H1 (cell line): ENCODE results near the gene DDX31. TPM values are rescaled to one million over a fixed set of nuclear protein-coding genes. Genes with fewer than 3 reads are reported as not detected.

Experiments
- CTCF ChIA-PET: fragments of 300-600 bp; sonication (Branson Sonifier 250); formaldehyde crosslinking; loops from one replicate; lab custom pipeline; 2021; ENCODE audit not compliant: partially characterized antibody; lab: Charles Lee
- POLR2A ChIA-PET: fragments of 300-600 bp; sonication (Branson Sonifier 250); formaldehyde crosslinking; loops from one replicate; lab custom pipeline; 2021; ENCODE audit warnings: inconsistent platforms; ENCODE audit not compliant: partially characterized antibody; lab: Charles Lee
- DNase-seq, 2 experiments: peaks; one replicate each; pipeline versions ENCODE4 v3.0.0 to v3.0.0-alpha.2; 2010 to 2022; ENCODE audit warnings: low spot score in 2 of 2, low read depth in 1 of 2, mixed read lengths in 1 of 2
- FAIRE-seq: peaks from 2 replicates; lab custom pipeline; 2011; peaks lifted over from hg19 to GRCh38; lab: Jason Lieb, UNC
- H2AFZ ChIP-seq: 2 replicates; pipeline ENCODE4 v1.8.1; 2012; ENCODE audit warnings: low read length, inconsistent platforms
- H2AK5ac ChIP-seq: 2 replicates; pipeline ENCODE4 v1.6.1; 2013; ENCODE audit warnings: low read depth, low read length
- H2BK120ac ChIP-seq: replicated peaks from 2 replicates; pipeline ENCODE3; 2013; ENCODE audit warnings: low read depth, low read length, inconsistent platforms
- H2BK12ac ChIP-seq: 2 replicates; pipeline ENCODE4 v1.6.1; 2013; ENCODE audit warnings: low read depth, low read length
- H2BK15ac ChIP-seq: 2 replicates; pipeline ENCODE4 v1.6.1; 2013; ENCODE audit warnings: low read length
- H2BK20ac ChIP-seq: 2 replicates; pipeline ENCODE4 v1.6.1; 2013; ENCODE audit warnings: low read length
- H2BK5ac ChIP-seq: 2 replicates; pipeline ENCODE4 v1.6.1; 2013; ENCODE audit warnings: low read depth, low read length
- H3K14ac ChIP-seq: 2 replicates; pipeline ENCODE4 v1.6.1; 2013; ENCODE audit warnings: inconsistent platforms; ENCODE audit not compliant: insufficient read length
- H3K18ac ChIP-seq: 2 replicates; pipeline ENCODE4 v1.6.1; 2013; ENCODE audit warnings: low read length; ENCODE audit errors: extremely low read depth
- H3K23ac ChIP-seq: 2 replicates; pipeline ENCODE4 v1.6.1; 2013; ENCODE audit warnings: inconsistent platforms; ENCODE audit not compliant: insufficient read length
- H3K23me2 ChIP-seq: 2 replicates; pipeline ENCODE4 v1.6.1; 2013; ENCODE audit warnings: low read depth, low read length
- H3K27ac ChIP-seq: 2 replicates; pipeline ENCODE4 v1.6.1; 2011; ENCODE audit warnings: low read depth, low read length, inconsistent platforms
- H3K27me3 ChIP-seq, 4 experiments: replicated peaks in 1 of 4; 1 replicate in 1 of 4; 2 replicates in 3 of 4; pipeline versions ENCODE4 v1.6.1 to v1.8.1; 2011 to 2013; ENCODE audit warnings: low read length in 3 of 4, mild to moderate bottlenecking in 3 of 4, inconsistent platforms in 2 of 4, mixed read lengths in 2 of 4, moderate library complexity in 1 of 4; ENCODE audit not compliant: control insufficient read depth in 3 of 4, insufficient read depth in 3 of 4; ENCODE audit errors: extremely low read depth in 1 of 4
- H3K36me3 ChIP-seq, 4 experiments: 2 replicates each; pipeline versions ENCODE4 v1.6.1 to v1.8.1; 2011 to 2013; ENCODE audit warnings: mild to moderate bottlenecking in 4 of 4, low read length in 3 of 4, moderate library complexity in 2 of 4, control low read depth in 1 of 4, inconsistent platforms in 1 of 4; ENCODE audit not compliant: insufficient read depth in 4 of 4, control insufficient read depth in 2 of 4
- H3K4ac ChIP-seq: replicated peaks from 2 replicates; pipeline ENCODE3; 2013; ENCODE audit warnings: low read length, low read depth, mixed read lengths, inconsistent platforms; ENCODE audit not compliant: insufficient read length
- H3K4me1 ChIP-seq, 4 experiments: replicated peaks in 1 of 4; 1 replicate in 1 of 4; 2 replicates in 3 of 4; pipeline versions ENCODE4 v1.6.1 to v1.8.1; 2011 to 2013; ENCODE audit warnings: low read length in 3 of 4, inconsistent platforms in 2 of 4, mixed read lengths in 1 of 4; ENCODE audit not compliant: insufficient read depth in 4 of 4, control insufficient read depth in 3 of 4
- H3K4me2 ChIP-seq, 2 experiments: 2 replicates each; pipeline versions ENCODE4 v1.6.1 to v1.8.1; 2011 to 2013; ENCODE audit warnings: low read depth in 2 of 2, low read length in 2 of 2, control low read depth in 1 of 2, inconsistent platforms in 1 of 2, mild to moderate bottlenecking in 1 of 2; ENCODE audit not compliant: insufficient read depth in 1 of 2
- H3K4me3 ChIP-seq, 4 experiments: fragments of 200-600, 300-600 bp in 1 of 4; sonication (generic), shearing (Covaris generic), sonication (Bioruptor Twin) in 1 of 4; 2 replicates each; pipeline versions ENCODE4 v1.5.1 to v1.8.1; 2011 to 2016; ENCODE audit warnings: low read length in 4 of 4, low read depth in 3 of 4, control low read depth in 2 of 4, inconsistent platforms in 2 of 4, mild to moderate bottlenecking in 2 of 4, mixed read lengths in 1 of 4, moderate library complexity in 1 of 4; ENCODE audit not compliant: insufficient read depth in 2 of 4; ENCODE audit errors: extremely low read depth in 1 of 4
- H3K56ac ChIP-seq: replicated peaks from 2 replicates; pipeline ENCODE3; 2013; ENCODE audit warnings: low read depth, mild to moderate bottlenecking, mixed read lengths, low read length, inconsistent platforms; ENCODE audit not compliant: insufficient read length
- H3K79me1 ChIP-seq: 2 replicates; pipeline ENCODE4 v1.6.1; 2013; ENCODE audit warnings: low read depth, low read length, control low read depth
- H3K79me2 ChIP-seq, 2 experiments: 2 replicates each; pipeline versions ENCODE4 v1.6.1 to v1.8.1; 2012 to 2013; ENCODE audit warnings: low read length in 2 of 2, mild to moderate bottlenecking in 2 of 2, inconsistent platforms in 1 of 2; ENCODE audit not compliant: insufficient read depth in 2 of 2, control insufficient read depth in 1 of 2
- H3K9ac ChIP-seq, 4 experiments: replicated peaks in 1 of 4; 1 replicate in 1 of 4; 2 replicates in 3 of 4; pipeline versions ENCODE4 v1.6.1 to v1.8.1; 2011 to 2013; ENCODE audit warnings: low read depth in 3 of 4, low read length in 3 of 4, control low read depth in 2 of 4, mild to moderate bottlenecking in 2 of 4, moderate library complexity in 2 of 4, inconsistent platforms in 1 of 4; ENCODE audit errors: extremely low read depth in 1 of 4
- H3K9me3 ChIP-seq, 2 experiments: 2 replicates each; pipeline versions ENCODE4 v1.6.1 to v1.8.1; 2012 to 2013; ENCODE audit warnings: mild to moderate bottlenecking in 2 of 2, moderate library complexity in 2 of 2, control low read depth in 1 of 2, inconsistent platforms in 1 of 2, low read depth in 1 of 2, low read length in 1 of 2, mixed read lengths in 1 of 2; ENCODE audit not compliant: insufficient read depth in 2 of 2
- H4K20me1 ChIP-seq, 2 experiments: replicated peaks in 1 of 2; 2 replicates each; pipeline versions ENCODE3 to v1.8.1; 2011 to 2013; ENCODE audit warnings: inconsistent platforms in 2 of 2, low read length in 2 of 2, mild to moderate bottlenecking in 1 of 2; ENCODE audit not compliant: insufficient read depth in 2 of 2, control insufficient read depth in 1 of 2
- H4K5ac ChIP-seq: 2 replicates; pipeline ENCODE4 v1.6.1; 2013; ENCODE audit warnings: low read length, low read depth, mixed read lengths, inconsistent platforms; ENCODE audit not compliant: insufficient read length
- H4K8ac ChIP-seq: 2 replicates; pipeline ENCODE4 v1.8.0; 2013; ENCODE audit warnings: mild to moderate bottlenecking, moderate library complexity, low read length, inconsistent platforms; ENCODE audit not compliant: insufficient read depth; ENCODE audit errors: extremely low read depth
- H4K91ac ChIP-seq: replicated peaks from 2 replicates; pipeline ENCODE3; 2013; ENCODE audit warnings: low read length, mixed read lengths, inconsistent platforms; ENCODE audit not compliant: insufficient read length
- ASH2L ChIP-seq: fragments of 200-600, 300-600 bp; sonication (generic); IDR thresholded peaks from one replicate; pipeline ENCODE4 v1.7.1; 2017; ENCODE audit warnings: low read length
- BACH1 ChIP-seq: IDR thresholded peaks from 2 replicates; pipeline ENCODE4 v1.6.1; 2012; ENCODE audit warnings: low read length, improper control_type of control experiment
- CEBPB ChIP-seq: IDR thresholded peaks from 2 replicates; pipeline ENCODE4 v1.6.1; 2012; ENCODE audit warnings: low read depth, low read length
- CTBP2 ChIP-seq: IDR thresholded peaks from 2 replicates; pipeline ENCODE4 v1.7.0; 2011; ENCODE audit warnings: borderline replicate concordance, mild to moderate bottlenecking, moderate library complexity, mixed read lengths, low read length; ENCODE audit not compliant: insufficient read depth, insufficient read length
- KDM1A ChIP-seq: fragments of 200-600, 300-600 bp; sonication (generic); IDR thresholded peaks from 2 replicates; pipeline ENCODE4 v1.7.1; 2016; ENCODE audit warnings: mild to moderate bottlenecking, low read length, borderline replicate concordance
- MAFK ChIP-seq: IDR thresholded peaks from 2 replicates; pipeline ENCODE4 v1.6.1; 2012; ENCODE audit warnings: low read depth, mild to moderate bottlenecking, improper control_type of control experiment, low read length
- RFX5 ChIP-seq: IDR thresholded peaks from 2 replicates; pipeline ENCODE4 v1.6.1; 2011; ENCODE audit warnings: low read depth, low read length, improper control_type of control experiment, borderline replicate concordance
- WGBS, 2 experiments: shearing (Covaris generic) in 1 of 2; methylation state at CpG; one replicate each; pipeline versions ENCODE4 v1.1.6 to v1.1.7; 2013 to 2015; ENCODE audit warnings: low lambda C conversion rate in 2 of 2, mixed read lengths in 2 of 2, inconsistent platforms in 1 of 2, low coverage in 1 of 2, missing lambda C conversion rate in 1 of 2; ENCODE audit not compliant: insufficient replicate concordance in 2 of 2, insufficient coverage in 1 of 2, insufficient read length in 1 of 2; ENCODE audit errors: extremely low coverage in 1 of 2, missing lambda C conversion rate in 1 of 2; 5-methylcytosine and 5-hydroxymethylcytosine counted together
- polyA plus RNA-seq, 7 experiments: library from polyadenylated mRNA; depleted of rRNA in 3 of 7; stranded (reverse) in 5 of 7; unstranded in 2 of 7; fragments of >200 nt in 5 of 7; fragments of 200-250 nt in 2 of 7; gene quantifications; 1 replicate in 5 of 7; 2 replicates in 1 of 7; 4 replicates in 1 of 7; pipeline versions ENCODE4 v1.2.1 to v1.2.3, GENCODE V29; 2011 to 2013; ENCODE audit warnings: missing spikeins in 2 of 7, mixed read lengths in 2 of 7
- total RNA-seq: library from RNA; stranded (reverse); fragmentation: NEBNext Ultra II Directional; extraction: Animal tissue kit (Norgen Biotek cat#: 25700); gene quantifications from 2 replicates; pipeline ENCODE4 v1.2.1, GENCODE V29; 2021

Gene DDX31
- total and polyA plus RNA-seq, 2 of the 8 experiments (the other 6 are each of a cell fraction or from before 2014, with no cell fraction given), result 9.5 to 23.7 TPM

GRCh38 chr9:132548751-132549640 is 120.8 kb downstream of the DDX31 start:
- Histone ChIP-seq H3K9ac (no peak overlapping the region), H3K4me1 (peaks cover 0 to 4% (median 4%) of the 10 kb centered on the region in 4 experiments; a peak in 4 of 7 replicates), H2BK15ac (no peak overlapping the region), H3K4me2 (no peak overlapping the region), H3K23ac (no peak overlapping the region), H2BK120ac (no peak overlapping the region), H3K36me3 (no peaks in the 10 kb centered on the region), H4K5ac (no peak overlapping the region), H3K79me2 (no peaks in the 10 kb centered on the region), H3K79me1 (no peaks in the 10 kb centered on the region), H2BK12ac (no peak overlapping the region), H3K27me3 (no peaks in the 10 kb centered on the region), H4K8ac (no peak overlapping the region), H3K14ac (no peak overlapping the region), H3K9me3 (no peaks in the 10 kb centered on the region), H3K56ac (no peak overlapping the region), H4K20me1 (no peaks in the 10 kb centered on the region), H2BK5ac (no peak overlapping the region), H3K4ac (no peak overlapping the region), H4K91ac (no peak overlapping the region), H3K18ac (no peak overlapping the region), H2AK5ac (no peak overlapping the region), H2AFZ (no peak overlapping the region), H3K23me2 (peaks cover 4% of the 10 kb centered on the region; the same call in 1 of the 2 replicates), H2BK20ac (no peak overlapping the region), H3K27ac (no peak overlapping the region), H3K4me3 (no peak overlapping the region)
- TF ChIP-seq CTBP2 (no peak), CEBPB (no peak), KDM1A (no peak), MAFK (no peak), RFX5 (no peak), ASH2L (no peak), BACH1 (no peak)
- CTCF ChIA-PET, result interaction anchor here (0.6 to 5.7 kb wide), 9 partner anchors 10 to 1387 kb away, joined by 3 to 66 read pairs (median 4); no protein-coding TSS in a partner anchor
- 87% methylated on average over 17 of the region's 17 CpGs; no CpG with 5 or more reads in 1 of the 2 experiments for whole genome bisulfite sequencing, 2 experiments
- DNase-seq, result no peak
- no peak for FAIRE-seq
- POLR2A ChIA-PET, result no interaction called here
